GM20000 (cell line): ENCODE results near the gene PROCA1.
A peak's percentile ranks its signal among the peaks of the same experiment; 100 is the strongest.
"Not testable (repeated sequence)": the region's sequence is repeated elsewhere in the genome, so short reads cannot be mapped to it uniquely, and the experiment has no call there.

Experiments used
- DNase-seq: peaks from one replicate; pipeline ENCODE4 v3.0.0; 2012; ENCODE audit warnings: low spot score
- CTCF ChIP-seq: IDR thresholded peaks from 2 replicates; pipeline ENCODE4 v1.5.1; 2012; ENCODE audit warnings: mild to moderate bottlenecking, control low read depth; ENCODE audit errors: extremely low read depth, missing control alignments

PROCA1 gene

DNA sequence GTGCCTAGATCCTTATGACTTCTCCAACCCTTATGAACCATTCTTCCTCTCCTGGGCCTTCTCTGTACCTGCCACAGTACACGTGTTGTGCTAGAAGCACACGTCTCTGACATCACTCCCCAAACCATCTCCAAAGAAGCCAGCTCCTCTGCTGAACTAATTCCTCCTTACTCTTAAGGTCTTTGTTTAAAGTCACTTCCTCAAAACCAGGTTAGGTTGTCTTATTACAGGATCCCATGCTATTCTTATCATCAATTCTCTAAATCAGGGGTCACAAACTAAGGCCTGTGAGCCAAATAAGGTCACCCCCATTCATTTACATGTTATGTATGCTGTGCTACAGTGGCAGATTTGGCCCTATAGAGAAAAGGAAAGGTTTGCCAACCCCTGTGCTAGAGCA lies 45.7 kb downstream of the PROCA1 start:
- no peak for DNase-seq
- no peak for TF ChIP-seq CTCF

DNA sequence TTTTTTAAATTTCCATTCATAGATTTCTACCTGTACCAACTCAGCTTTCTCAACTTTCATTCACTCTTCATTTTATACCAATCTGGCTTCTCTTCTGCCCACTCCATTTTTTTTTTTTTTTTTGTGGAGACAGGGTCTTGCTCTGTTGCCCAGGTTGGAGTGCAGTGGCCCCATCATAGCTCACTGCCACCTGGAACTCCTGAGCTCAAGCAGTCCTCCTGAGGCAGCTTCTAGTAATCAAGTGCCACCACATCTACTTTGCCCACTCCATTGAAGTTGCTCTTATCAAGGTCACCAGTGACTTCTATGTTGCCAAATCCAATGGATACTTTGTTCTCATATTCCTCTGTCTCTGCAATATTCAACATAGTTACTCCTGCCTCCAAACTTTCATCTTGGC lies 48.0 kb downstream of the PROCA1 start:
- DNase-seq: no peak
- TF ChIP-seq CTCF: no peak

- DNase-seq: no peak
- no peak for TF ChIP-seq CTCF
Measured at GRCh38 chr17:28662527-28662829, 49.2 kb downstream of the PROCA1 start.

DNA sequence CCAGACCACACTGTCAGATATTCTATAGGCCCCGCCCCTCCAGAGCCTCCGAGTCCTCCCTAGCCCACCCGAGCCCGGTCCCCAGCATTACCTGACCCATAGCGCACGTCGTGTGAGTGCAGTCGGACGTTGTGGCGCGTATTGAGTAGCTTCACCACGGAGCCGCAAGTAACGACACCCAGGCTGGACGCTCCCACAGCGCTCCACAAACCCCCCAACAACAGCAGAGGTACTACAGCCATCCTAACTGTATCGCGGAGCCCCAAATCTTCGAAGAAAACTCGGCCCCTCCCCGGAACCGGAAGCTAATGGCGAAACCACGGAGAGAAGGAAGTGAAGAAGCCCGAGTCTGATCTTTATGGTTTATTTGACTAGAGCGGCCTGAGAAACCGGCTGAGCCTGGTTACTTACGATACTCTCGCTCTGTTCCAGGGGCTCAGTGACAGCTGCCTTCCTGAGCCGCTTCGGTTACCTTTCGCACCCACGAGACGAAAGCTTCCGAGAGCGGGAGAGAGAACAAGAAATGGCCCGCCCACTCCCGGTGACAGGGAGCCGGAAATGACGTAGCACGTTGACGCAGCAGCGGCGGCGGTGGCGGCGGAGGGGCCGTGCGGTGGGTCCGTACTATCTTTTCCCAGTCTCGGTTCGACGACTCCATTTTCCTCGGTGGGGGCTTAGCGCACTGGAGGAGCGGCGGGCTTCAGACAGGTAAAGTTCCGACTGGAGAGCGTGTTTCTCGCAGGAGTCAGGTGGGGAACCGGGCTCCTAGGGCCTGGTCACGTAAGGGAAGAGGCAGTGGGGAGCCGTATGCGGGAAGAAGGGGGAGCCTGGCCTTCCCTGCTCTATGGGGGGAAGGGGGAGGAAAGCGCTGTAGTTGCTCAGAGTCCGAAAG lies 49.8 kb downstream of the PROCA1 start, which contains the start of the genes SDF2 and SUPT6H:
Gene SDF2 (minus strand): TSS at position 272 of the 892 bp plus-strand sequence. CDS start 30 bp downstream, at position 242.
Gene SUPT6H (plus strand): TSS at position 571 of the 892 bp plus-strand sequence. CDS start 11,197 bp downstream, outside the sequence.
- peak; percentile 95 for DNase-seq
- TF ChIP-seq CTCF: no peak

- DNase-seq: not testable (repeated sequence)
Measured at GRCh38 chr17:28659497-28659881, 52.2 kb downstream of the PROCA1 start.

- DNase-seq: not testable (repeated sequence)
Measured at GRCh38 chr17:28658766-28659496, 52.8 kb downstream of the PROCA1 start.

DNA sequence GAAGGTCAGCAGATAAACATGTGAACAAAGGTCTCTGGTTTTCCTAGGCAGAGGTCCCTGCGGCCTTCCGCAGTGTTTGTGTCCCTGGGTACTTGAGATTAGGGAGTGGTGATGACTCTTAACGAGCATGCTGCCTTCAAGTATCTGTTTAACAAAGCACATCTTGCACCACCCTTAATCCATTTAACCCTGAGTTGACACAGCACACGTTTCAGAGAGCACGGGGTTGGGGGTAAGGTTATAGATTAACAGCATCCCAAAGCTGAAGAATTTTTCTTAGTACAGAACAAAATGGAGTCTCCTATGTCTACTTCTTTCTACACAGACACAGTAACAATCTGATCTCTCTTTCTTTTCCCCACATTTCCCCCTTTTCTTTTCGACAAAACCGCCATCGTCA lies 53.3 kb downstream of the PROCA1 start:
- not testable (repeated sequence) for DNase-seq

DNA sequence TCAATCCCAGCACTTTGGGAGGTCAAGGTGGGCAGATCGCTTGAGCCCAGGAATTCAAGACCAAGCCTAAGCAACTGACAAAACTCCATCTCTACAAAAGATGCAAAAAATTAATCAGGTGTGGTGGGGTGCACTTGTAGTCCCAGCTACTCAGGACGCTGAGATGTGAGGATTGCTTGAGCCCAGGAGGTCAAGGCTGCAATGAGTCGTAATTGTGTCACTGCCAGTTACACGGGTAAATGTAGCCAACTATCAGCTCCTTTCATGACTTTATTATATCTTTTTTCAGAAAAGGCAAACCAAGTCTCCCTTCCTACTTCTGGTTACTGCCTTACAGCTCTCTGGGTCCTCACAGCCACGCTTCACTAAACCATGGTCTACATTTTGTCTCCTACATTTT lies 53.9 kb downstream of the PROCA1 start:
- TF ChIP-seq CTCF: no peak
- DNase-seq: no peak

DNA sequence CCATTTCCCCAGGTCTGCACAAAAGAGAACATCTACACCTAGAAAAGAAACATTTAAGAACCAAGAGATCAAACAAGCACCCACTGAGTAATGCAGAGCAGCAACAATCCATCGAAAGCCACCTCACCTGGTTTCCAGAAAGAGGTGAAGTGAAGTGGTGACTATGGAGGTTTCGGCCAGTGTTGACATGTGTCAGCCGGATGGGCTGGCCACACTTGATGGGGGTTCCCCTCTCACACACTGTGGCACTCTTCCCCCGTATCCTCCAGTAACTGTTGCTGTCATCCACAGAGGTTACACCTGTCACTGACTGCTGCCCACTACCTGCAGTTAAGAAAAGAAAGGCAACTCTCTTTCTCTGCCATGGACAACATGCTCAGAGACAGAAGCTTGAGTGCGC lies 56.5 kb downstream of the PROCA1 start:
- no peak for TF ChIP-seq CTCF
- no peak for DNase-seq
